HCT116 (cell line): ENCODE results near the gene RPUSD3. TPM values are rescaled to one million over a fixed set of nuclear protein-coding genes. Genes with fewer than 3 reads are reported as not detected.

Experiments used
- ATAC-seq: fragments of 200-7000 bp; cut with Tn5 transposase; 2 replicates; pipeline ENCODE4 v1.9.1; 2020; ENCODE audit warnings: mild to moderate bottlenecking, moderate library complexity
- BruUV-seq: library from RNA; stranded (reverse); fragments of 400-500 nt; replicated peaks from 2 replicates; lab custom pipeline; 2021; lab: Mats Ljungman, UMichigan
- CTCF ChIA-PET: fragments of 300-600 bp; sonication (Branson Sonifier 250); formaldehyde crosslinking; loops from one replicate; lab custom pipeline; 2021; ENCODE audit warnings: antibody characterized with exemption; lab: Charles Lee
- POLR2A ChIA-PET: fragments of 300-600, 350-600 bp; sonication (Branson Sonifier 250); formaldehyde crosslinking; loops from one replicate; lab custom pipeline; 2021; ENCODE audit warnings: antibody characterized with exemption; lab: Charles Lee
- RAD21 ChIA-PET, 2 experiments: fragments of 300-600 bp; sonication (Branson Sonifier 250); formaldehyde crosslinking; loops; one replicate each; lab custom pipeline; 2023; ENCODE audit warnings: low total read pairs in 2 of 2; ENCODE audit not compliant: uncharacterized antibody in 2 of 2, unreplicated experiment in 2 of 2, low non-redundant PET in 1 of 2; lab: Charles Lee
- DNase-seq: peaks from one replicate; pipeline ENCODE4 v3.0.0-alpha.2; 2010; ENCODE audit warnings: low read depth, low spot score
- H2AFZ ChIP-seq: fragments of 200-600 bp; shearing (Covaris generic), sonication (generic); 2 replicates; pipeline ENCODE4 v1.6.1; 2017; ENCODE audit warnings: low read depth, mixed run types, mixed read lengths, antibody characterized with exemption, low read length; ENCODE audit not compliant: poor library complexity, severe bottlenecking
- H3K27ac ChIP-seq: 2 replicates; pipeline ENCODE4 v1.5.1; 2012; ENCODE audit warnings: low read depth, low read length
- H3K27me3 ChIP-seq: fragments of 200-600 bp; sonication (generic); 2 replicates; pipeline ENCODE4 v1.6.1; 2016; ENCODE audit warnings: mixed run types, low read length, mixed read lengths; ENCODE audit not compliant: insufficient read depth
- H3K36me3 ChIP-seq, 2 experiments: fragments of 200-500 bp in 1 of 2; fragments of 200-600 bp in 1 of 2; sonication (Bioruptor generic) in 1 of 2; sonication (generic) in 1 of 2; 2 replicates each; pipeline versions ENCODE4 v1.5.1 to v1.6.1; 2014 to 2016; ENCODE audit warnings: low read length in 2 of 2, inconsistent platforms in 1 of 2, mixed read lengths in 1 of 2, mixed run types in 1 of 2; ENCODE audit not compliant: insufficient read depth in 2 of 2, control insufficient read depth in 1 of 2
- H3K4me1 ChIP-seq, 2 experiments: fragments of 200-600 bp in 1 of 2; sonication (generic) in 1 of 2; 2 replicates each; pipeline versions ENCODE4 v1.5.1 to v1.6.1; 2012 to 2017; ENCODE audit warnings: low read length in 2 of 2, inconsistent platforms in 1 of 2, mild to moderate bottlenecking in 1 of 2, mixed read lengths in 1 of 2, mixed run types in 1 of 2, moderate library complexity in 1 of 2; ENCODE audit not compliant: insufficient read depth in 2 of 2, control insufficient read depth in 1 of 2
- H3K4me2 ChIP-seq: fragments of 200-600 bp; sonication (generic); 2 replicates; pipeline ENCODE4 v1.6.1; 2017; ENCODE audit warnings: mixed run types, low read length, mixed read lengths
- H3K4me3 ChIP-seq, 2 experiments: fragments of 200-600 bp in 1 of 2; sonication (generic) in 1 of 2; replicated peaks in 1 of 2; 2 replicates each; pipeline ENCODE4 v1.5.1; 2011 to 2016; ENCODE audit warnings: low read length in 2 of 2, control low read depth in 1 of 2, low read depth in 1 of 2, mild to moderate bottlenecking in 1 of 2, mixed read lengths in 1 of 2, mixed run types in 1 of 2
- H3K79me2 ChIP-seq: fragments of 200-600 bp; sonication (generic); 2 replicates; pipeline ENCODE4 v1.6.1; 2017; ENCODE audit warnings: mild to moderate bottlenecking, mixed run types, low read length, moderate library complexity, mixed read lengths; ENCODE audit not compliant: insufficient read depth
- H3K9ac ChIP-seq: fragments of 200-600 bp; sonication (generic); 2 replicates; pipeline ENCODE4 v1.6.1; 2016; ENCODE audit warnings: low read length, mixed read lengths
- H3K9me2 ChIP-seq: fragments of 200-600 bp; sonication (generic), shearing (Covaris generic); 2 replicates; pipeline ENCODE4 v1.6.1; 2017; ENCODE audit warnings: mixed run types, mild to moderate bottlenecking, moderate library complexity; ENCODE audit not compliant: insufficient read depth
- H3K9me3 ChIP-seq, 2 experiments: fragments of 200-500 bp in 1 of 2; fragments of 200-600 bp in 1 of 2; sonication (Bioruptor generic) in 1 of 2; sonication (generic) in 1 of 2; 2 replicates each; pipeline ENCODE4 v1.6.1; 2014 to 2017; ENCODE audit warnings: low read length in 2 of 2, mixed read lengths in 2 of 2, inconsistent platforms in 1 of 2, low read depth in 1 of 2, mild to moderate bottlenecking in 1 of 2, mixed run types in 1 of 2, moderate library complexity in 1 of 2; ENCODE audit not compliant: control insufficient read depth in 1 of 2, insufficient read depth in 1 of 2
- H4K20me1 ChIP-seq: fragments of 200-600 bp; sonication (generic), shearing (Covaris generic); 2 replicates; pipeline ENCODE4 v1.6.1; 2017; ENCODE audit warnings: mixed run types, mild to moderate bottlenecking, moderate library complexity; ENCODE audit not compliant: insufficient read depth
- CTCF ChIP-seq, 3 experiments: fragments of 200-600 bp in 1 of 3; sonication (generic) in 1 of 3; IDR thresholded peaks in 2 of 3; conservative IDR thresholded peaks in 1 of 3; 2 replicates each; pipeline ENCODE4 v1.5.1; 2012 to 2017; ENCODE audit warnings: low read depth in 2 of 3, low read length in 2 of 3, antibody characterized with exemption in 1 of 3, borderline replicate concordance in 1 of 3, control low read depth in 1 of 3, mild to moderate bottlenecking in 1 of 3, mixed read lengths in 1 of 3, mixed run types in 1 of 3, moderate library complexity in 1 of 3; ENCODE audit not compliant: insufficient read depth in 1 of 3
- intact Hi-C: fragments of 100-400 bp; cut with micrococcal nuclease; formaldehyde crosslinking; loops from 2 replicates; pipeline ENCODE4 v1.10.0; 2022
- total RNA-seq: library from RNA; stranded (reverse); gene quantifications from one replicate; pipeline ENCODE4 v1.2.1, GENCODE V29; 2021; ENCODE audit not compliant: unreplicated experiment
- TF ChIP-seq, protein P1 (sequence below): IDR thresholded peaks from 2 replicates; pipeline ENCODE4 v1.6.1; 2011; ENCODE audit warnings: mild to moderate bottlenecking, low read length, moderate library complexity; ENCODE audit not compliant: insufficient replicate concordance; ENCODE audit errors: extremely low read depth

RPUSD3 gene
- total RNA-seq, 1 experiment from 2014 or later, result 58.0 TPM

- ATAC-seq (peak; percentile 75), DNase-seq (peak; percentile 45)
- H3K27me3 ChIP-seq, result no peaks in the 10 kb centered on the region
- H2AFZ ChIP-seq, result no peak overlapping the region
- H3K4me1 ChIP-seq, result peaks cover 11 to 33% of the 10 kb centered on the region in 2 experiments; a peak in 3 of 4 replicates
- BruUV-seq, result no TSS peak
- no peak overlapping the region for H3K4me3 ChIP-seq
- H3K9me2 ChIP-seq, result no peaks in the 10 kb centered on the region
- H3K9me3 ChIP-seq, result no peaks in the 10 kb centered on the region
- H3K27ac ChIP-seq, result peak overlapping the region; percentile 69
- TF ChIP-seq CTCF (IDR thresholded peaks at IDR 0.05 in 2 of 3, conservative IDR thresholded peaks at IDR 0.05 in 1 of 3; ENCODE audit: borderline replicate concordance in 1 of 3, insufficient read depth in 1 of 3, low read depth in 2 of 3, low read length in 2 of 3), result peak; percentile 23 to 65 (median 65); a peak in 4 of 6 replicates
- TF ChIP-seq, protein P1, sequence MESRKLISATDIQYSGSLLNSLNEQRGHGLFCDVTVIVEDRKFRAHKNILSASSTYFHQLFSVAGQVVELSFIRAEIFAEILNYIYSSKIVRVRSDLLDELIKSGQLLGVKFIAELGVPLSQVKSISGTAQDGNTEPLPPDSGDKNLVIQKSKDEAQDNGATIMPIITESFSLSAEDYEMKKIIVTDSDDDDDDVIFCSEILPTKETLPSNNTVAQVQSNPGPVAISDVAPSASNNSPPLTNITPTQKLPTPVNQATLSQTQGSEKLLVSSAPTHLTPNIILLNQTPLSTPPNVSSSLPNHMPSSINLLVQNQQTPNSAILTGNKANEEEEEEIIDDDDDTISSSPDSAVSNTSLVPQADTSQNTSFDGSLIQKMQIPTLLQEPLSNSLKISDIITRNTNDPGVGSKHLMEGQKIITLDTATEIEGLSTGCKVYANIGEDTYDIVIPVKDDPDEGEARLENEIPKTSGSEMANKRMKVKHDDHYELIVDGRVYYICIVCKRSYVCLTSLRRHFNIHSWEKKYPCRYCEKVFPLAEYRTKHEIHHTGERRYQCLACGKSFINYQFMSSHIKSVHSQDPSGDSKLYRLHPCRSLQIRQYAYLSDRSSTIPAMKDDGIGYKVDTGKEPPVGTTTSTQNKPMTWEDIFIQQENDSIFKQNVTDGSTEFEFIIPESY, result no peak
- H4K20me1 ChIP-seq, result no peaks in the 10 kb centered on the region
- H3K9ac ChIP-seq, result no peak overlapping the region
- RAD21 ChIA-PET, result no interaction called here
- no peaks in the 10 kb centered on the region; the same call in 1 of the 2 replicates for H3K79me2 ChIP-seq
- CTCF ChIA-PET, result interaction anchor here (0.8 to 2.7 kb wide), 8 partner anchors 9 to 478 kb away, joined by 3 to 11 read pairs (median 4); partner anchors contain the start of genes ARPC4, CRELD1 and TADA3
- POLR2A ChIA-PET, result interaction anchor here (1.4 kb wide), 1 partner anchor 138 kb away, joined by 4 read pairs; no protein-coding TSS in a partner anchor
- peaks cover 29 to 31% of the 10 kb centered on the region in 2 experiments; a peak in 3 of 4 replicates for H3K36me3 ChIP-seq
- H3K4me2 ChIP-seq, result peak overlapping the region; percentile 73
- intact Hi-C loops, result loop anchor here (10.0 kb wide), 1 partner anchor 304 kb away; no protein-coding TSS in a partner anchor
Measured at GRCh38 chr3:9808345-9809037, 35.3 kb downstream of the RPUSD3 start.
